GDM1 (cell line): ENCODE data around the gene NR5A1.

Source experiments
- DNase-seq: peaks from one replicate; lab custom pipeline; 2025; lab: John Stamatoyannopoulos, UW

The NR5A1 gene

GRCh38 chr9:124514125-124514524 lies 6.9 kb upstream of the NR5A1 start:
- DNase-seq: no peak

- DNase-seq: peak; percentile 35
These were observed 6.3 kb upstream of the NR5A1 start for GRCh38 chr9:124513376-124513994.

GRCh38 chr9:124512806-124513204 lies 5.6 kb upstream of the NR5A1 start:
- no peak for DNase-seq

DNA sequence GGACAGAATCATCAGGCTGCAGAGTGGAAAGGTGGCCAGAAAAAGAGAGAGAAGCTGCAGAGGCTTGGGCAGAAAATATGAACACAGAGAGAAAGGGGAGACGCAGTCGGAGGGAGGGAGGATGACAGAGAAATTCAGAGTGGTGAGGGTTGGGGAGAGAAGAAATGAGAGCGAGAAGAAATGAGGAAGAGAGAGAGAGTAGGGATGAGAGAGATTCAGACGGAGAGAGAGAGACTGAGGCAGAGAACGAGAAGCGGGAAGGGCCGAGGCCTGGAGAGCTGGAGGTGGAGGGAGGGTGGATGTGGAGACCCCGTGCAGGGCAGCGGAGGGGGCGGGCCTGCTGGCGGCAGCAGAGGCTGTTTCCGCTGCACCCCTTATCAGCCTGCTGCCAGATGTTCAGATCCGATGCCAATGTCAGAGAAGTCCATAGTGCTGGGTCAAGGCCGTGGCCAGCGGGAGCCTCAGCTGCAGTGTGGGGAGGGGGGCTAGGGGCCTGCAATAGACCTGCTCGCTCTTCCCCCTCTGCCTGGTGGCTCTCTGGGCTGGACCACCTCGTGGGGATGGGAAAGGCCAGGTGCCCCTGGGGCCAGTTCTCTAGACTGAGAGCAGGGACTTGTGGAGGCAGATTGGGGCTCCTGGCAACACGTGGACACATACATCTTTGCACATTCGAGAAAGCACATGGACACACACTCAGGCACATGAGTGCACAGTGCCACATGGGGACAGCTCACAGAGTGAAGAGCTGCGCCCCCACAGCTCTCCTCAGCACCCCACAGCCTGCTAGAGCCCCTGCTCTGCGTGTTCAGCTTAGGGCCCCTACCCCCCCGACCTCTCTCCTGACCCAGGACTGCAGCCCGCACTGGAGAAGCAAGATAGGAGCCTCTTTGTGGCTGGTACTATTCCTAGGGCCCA lies 4.9 kb upstream of the NR5A1 start:
- DNase-seq: no peak

DNA sequence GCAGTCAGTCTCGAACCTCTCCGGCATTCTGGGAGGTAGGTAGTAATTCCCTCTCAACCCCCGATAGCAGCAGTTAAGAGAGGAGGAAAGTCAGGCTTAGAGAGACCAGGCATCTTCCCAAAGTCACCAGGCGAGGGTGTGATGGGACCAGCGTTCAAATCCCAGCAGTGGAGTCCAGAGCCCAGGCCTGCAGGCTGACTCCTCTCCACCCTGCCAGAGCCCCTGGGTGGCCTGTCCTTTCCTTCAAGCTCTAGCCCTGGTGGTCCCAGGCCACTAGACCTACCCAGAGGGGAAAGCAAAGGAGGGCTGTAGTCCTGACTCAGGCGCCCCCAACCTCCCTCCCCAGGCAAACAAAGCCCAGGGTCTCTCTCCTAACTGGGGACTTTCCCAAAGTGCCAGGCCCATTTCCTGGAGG lies 4.2 kb upstream of the NR5A1 start:
- DNase-seq: no peak

DNA sequence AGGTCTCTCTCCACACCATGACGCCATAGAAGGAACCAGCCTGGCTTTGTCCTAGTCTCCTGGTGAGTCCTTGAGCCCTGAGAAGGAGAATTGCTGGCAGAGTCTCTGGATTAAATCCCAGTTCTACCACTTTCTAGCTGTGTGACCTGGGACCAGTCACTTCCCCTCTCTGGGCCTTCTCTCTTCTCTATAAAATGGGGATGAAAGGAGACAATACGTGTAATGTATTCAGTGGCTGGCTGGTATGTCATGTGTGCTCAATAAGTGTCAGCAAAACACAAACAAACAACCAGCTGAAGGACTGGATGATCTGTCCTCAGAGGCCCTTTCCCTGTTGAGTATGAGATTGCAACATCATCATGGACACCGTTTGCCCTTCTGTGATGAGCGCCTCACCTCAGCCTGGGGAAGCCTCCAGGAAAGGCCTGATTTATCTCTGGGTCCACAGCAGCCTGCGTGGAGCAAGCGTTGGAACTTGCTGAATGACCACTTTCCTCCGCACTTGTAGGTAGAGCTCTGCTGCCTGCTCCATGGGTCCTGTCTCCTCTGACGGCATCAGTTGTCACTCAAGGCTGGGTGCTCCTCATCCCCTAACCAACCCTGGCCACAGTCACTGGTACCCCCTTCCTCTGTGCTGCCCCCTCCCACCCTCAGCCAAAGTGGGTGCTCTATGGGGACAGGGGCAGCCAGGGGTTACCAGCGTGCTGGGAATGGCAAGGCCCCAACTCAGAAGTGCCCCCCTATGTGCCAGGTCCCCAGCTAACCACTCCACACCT lies 3.6 kb upstream of the NR5A1 start:
- DNase-seq: no peak

DNA sequence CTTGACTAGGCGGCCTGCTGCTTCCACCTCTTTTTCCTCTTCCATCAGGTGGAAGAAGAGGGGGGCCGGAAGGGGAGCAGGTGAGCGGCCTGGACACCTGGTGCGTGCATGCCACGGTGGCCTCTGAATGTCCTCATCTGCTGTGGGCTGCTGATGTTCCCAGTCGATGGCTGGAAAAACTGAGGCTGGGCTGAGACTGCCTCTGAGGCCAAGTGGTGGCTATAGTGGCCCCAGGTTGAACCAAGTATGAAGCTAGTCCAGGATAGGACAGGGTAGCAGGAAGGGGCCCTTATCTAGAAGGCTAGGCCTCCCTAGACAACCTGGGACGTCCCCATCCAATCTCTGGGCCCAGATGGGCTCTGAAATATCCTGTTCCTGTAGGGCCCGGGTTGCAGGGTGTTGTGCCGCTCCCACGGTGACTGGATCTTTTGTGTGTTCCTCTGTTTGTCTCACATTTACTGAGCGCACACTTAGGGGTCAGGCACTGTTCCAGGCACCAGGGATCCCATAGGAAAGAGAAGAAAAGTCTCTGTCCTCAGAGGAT lies 753 bp upstream of the NR5A1 start:
- no peak for DNase-seq

GRCh38 chr9:124506433-124506832 lies 766 bp downstream of the NR5A1 start:
- DNase-seq: no peak

DNA sequence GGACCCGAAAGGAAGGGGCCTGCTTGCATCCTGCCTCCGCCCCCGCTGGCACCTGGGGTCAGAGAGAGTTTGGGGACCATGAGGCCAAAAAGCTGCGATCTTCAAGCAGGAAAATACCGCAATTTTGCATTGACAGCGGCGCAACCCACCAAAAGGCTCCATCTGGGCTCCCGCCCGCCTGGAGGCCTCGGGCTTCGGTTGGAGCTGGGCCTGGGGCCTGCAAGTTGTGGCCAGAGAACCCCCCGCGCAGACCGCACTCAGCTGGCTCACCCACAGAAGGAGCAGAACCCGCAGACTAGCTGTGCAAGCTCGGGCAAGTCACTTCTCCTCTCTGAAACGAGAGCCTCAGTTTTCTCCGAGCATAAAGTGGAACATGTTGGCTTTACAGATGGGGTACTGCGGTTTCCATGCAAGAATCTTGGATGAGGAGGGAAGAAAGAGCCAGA lies 1.3 kb downstream of the NR5A1 start:
- DNase-seq: no peak

GRCh38 chr9:124505006-124505900 lies 1.9 kb downstream of the NR5A1 start:
- no peak for DNase-seq

DNA sequence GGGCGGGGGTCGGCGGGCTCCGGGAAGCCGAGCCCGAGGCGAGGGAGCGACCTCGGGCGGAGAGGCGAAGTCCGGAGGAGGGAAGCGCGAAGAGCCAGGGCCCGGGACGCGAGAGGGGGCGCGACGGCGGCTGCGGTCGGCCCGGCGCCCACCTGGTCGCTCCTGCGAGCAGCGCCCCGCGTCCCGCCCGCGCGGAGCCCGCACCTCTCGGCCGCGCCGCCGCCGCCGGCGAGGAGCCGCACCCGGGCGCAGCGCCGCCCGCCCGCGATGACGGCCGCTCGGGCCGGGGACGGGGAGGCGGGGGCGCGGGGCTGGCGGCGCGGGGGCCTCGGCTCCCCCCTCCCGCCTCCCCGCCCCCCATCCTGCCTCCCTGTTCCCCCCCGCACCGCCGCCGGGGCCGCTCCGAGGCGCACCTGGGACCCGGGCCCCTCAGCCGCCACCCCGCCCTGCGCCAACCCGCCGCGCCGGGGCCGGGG lies 2.6 kb downstream of the NR5A1 start:
- DNase-seq: no peak

- no peak for DNase-seq
These were observed 3.3 kb downstream of the NR5A1 start for GRCh38 chr9:124503713-124504529.

- no peak for DNase-seq
These were observed 4.2 kb downstream of the NR5A1 start for GRCh38 chr9:124502711-124503702.

- no peak for DNase-seq
These were observed 5.4 kb downstream of the NR5A1 start for GRCh38 chr9:124501771-124502320.

GRCh38 chr9:124500796-124501611 lies 6.2 kb downstream of the NR5A1 start:
- no peak for DNase-seq

GRCh38 chr9:124500028-124500795 lies 7.0 kb downstream of the NR5A1 start:
- DNase-seq: no peak

DNA sequence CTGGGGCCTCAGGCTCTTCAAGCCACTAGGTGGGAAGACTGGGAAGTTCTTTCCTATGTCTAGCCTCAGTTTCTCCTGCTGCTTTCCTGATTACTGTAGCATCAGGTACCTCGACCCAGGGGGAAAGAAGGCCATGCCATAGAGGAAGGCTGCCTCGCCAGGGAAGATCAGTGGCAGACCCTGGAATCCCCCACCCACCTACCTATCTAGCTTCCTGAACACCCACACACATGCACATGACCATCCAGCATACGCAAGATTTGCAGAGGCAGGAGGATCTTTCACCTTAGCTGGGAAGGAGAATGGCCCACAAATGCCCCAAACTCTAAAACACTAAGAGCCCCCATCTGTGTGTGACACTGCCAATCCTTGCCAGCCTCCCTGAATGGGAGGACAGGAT lies 8.0 kb downstream of the NR5A1 start:
- DNase-seq: no peak
